ENCODE measurements around the gene CCSER2.

Gene CCSER2

DNA sequence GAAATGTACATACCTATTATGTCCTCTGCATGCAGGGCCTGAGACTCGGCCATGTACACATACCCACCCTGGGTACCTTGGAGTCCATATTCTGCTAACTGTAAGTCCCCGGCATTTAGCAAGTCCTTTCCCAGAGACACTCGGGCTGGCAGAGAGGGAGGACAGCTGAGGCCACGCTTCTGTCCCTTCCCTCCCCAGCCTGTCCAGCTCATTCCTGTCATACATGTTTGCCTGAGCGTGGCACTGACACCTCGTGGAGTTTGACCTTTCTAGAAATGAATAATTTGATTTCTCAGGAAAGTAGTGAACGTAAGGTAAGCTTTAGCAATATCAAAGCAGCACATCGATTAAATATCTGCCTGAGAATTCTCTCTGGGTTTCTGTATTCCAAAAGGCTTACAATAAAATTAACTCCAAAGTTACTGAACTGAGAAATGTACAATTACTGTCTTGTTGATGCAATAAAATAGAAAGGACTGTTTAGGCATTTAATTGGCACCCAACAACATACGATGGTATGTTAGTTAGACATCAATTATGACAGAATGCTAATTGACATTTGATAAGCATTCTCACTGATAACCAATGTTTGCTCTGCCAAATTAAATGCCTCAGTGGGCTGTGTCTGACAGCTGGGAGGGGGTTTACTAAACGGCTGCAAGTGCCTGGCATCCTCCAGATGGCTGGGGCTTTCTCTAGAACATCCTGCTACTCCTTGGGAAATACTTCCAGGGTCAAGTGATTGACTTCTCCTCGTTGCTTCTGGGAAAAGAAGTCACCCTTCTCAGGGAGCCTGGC, 221.2 kb downstream of the CCSER2 start:
- TF ChIP-seq, protein P1, sequence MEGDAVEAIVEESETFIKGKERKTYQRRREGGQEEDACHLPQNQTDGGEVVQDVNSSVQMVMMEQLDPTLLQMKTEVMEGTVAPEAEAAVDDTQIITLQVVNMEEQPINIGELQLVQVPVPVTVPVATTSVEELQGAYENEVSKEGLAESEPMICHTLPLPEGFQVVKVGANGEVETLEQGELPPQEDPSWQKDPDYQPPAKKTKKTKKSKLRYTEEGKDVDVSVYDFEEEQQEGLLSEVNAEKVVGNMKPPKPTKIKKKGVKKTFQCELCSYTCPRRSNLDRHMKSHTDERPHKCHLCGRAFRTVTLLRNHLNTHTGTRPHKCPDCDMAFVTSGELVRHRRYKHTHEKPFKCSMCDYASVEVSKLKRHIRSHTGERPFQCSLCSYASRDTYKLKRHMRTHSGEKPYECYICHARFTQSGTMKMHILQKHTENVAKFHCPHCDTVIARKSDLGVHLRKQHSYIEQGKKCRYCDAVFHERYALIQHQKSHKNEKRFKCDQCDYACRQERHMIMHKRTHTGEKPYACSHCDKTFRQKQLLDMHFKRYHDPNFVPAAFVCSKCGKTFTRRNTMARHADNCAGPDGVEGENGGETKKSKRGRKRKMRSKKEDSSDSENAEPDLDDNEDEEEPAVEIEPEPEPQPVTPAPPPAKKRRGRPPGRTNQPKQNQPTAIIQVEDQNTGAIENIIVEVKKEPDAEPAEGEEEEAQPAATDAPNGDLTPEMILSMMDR (IDR thresholded peaks at IDR 0.05): no peak
- H3K4me1 ChIP-seq: no peaks in the 10 kb centered on the region
- no peak for DNase-seq
- H3K27me3 ChIP-seq: peaks cover 0 to 14% of the 10 kb centered on the region in 2 donors
- no peak overlapping the region for H3K4me3 ChIP-seq
- H3K9me3 ChIP-seq: no peaks in the 10 kb centered on the region
- no peak overlapping the region for H3K27ac ChIP-seq
- H3K36me3 ChIP-seq: no peaks in the 10 kb centered on the region
- intact Hi-C loops (cut with DNase I; ENCODE audit: low total_unique reads): no loop called here

DNA sequence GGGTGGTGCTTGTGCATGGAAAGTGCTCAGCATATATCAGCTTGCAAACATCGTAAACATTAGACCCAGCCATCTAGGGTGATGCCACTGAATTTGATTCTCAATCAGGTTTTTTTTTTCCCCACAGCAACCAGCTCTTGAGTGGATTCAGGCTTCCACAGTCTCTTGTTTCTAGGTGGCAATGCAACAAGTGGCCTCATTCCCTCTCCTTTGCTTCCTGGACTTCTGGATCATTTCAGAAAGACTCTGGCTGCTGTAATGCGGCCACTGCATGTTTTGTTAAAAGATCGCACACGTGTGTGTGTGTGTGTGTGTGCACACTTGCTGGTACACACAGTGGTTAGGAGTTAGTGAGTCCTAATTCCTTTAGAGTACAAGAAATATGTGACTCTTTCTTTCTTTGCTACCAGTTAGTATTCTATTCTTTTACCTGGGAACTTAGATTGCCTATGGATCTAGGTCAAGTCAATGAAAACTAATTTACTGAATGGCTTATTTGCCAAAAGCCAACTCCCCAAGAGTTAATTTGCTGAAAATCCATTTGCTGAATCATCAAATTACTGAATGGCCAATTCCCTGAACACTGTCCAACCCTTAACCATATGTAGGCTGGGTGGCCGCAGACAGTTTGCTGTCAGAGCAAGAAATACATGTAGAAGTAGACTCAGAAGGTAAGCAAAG, 222.5 kb downstream of the CCSER2 start:
- no peaks in the 10 kb centered on the region for H3K9me3 ChIP-seq
- H3K27me3 ChIP-seq: peaks cover 0 to 14% of the 10 kb centered on the region in 2 donors
- no peak for DNase-seq
- intact Hi-C loops (cut with DNase I; ENCODE audit: low total_unique reads): no loop called here
- no peaks in the 10 kb centered on the region for H3K36me3 ChIP-seq
- no peak overlapping the region for H3K4me3 ChIP-seq
- TF ChIP-seq, protein P1 (IDR thresholded peaks at IDR 0.05): no peak
- H3K4me1 ChIP-seq: no peaks in the 10 kb centered on the region
- no peak overlapping the region for H3K27ac ChIP-seq

DNA sequence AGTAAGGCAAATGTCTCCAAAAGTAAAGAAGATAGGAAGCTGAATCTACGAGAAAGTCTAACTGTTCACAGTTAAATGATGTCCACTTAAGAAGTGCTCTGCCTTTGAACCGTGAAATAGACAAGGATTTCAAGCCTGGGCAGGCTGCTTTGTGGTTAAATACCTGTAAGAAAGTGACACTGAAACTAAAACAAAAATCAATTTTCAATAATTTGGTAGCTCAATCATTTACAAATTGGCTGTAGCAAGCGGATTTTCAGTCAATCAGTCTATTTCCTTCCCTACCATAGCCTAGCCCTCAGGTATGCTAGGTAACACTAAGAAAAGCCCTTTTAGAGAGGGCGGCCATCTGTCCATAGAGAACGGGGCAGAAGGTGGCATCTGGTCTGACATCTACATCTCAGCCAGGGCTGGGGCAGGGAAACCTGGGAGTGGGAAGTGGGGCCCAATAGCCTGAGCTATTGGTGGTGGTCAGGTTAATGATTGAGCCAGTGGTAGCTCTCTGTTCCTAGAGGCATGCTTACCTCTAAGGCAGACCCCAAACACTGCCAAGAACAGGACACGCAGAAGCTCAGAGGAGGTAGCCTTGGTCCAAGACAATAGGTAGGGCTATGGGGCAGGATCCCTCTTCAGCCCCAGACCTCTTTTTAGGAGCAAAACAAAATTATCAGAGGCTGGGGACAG, 223.2 kb downstream of the CCSER2 start:
- TF ChIP-seq, protein P1 (IDR thresholded peaks at IDR 0.05): no peak
- Histone ChIP-seq H3K4me3 (no peak overlapping the region), H3K27me3 (peaks cover 0 to 14% of the 10 kb centered on the region in 2 donors), H3K4me1 (no peaks in the 10 kb centered on the region), H3K9me3 (no peaks in the 10 kb centered on the region), H3K36me3 (no peaks in the 10 kb centered on the region), H3K27ac (no peak overlapping the region)
- intact Hi-C loops (cut with DNase I; ENCODE audit: low total_unique reads): no loop called here
- no peak for DNase-seq

DNA sequence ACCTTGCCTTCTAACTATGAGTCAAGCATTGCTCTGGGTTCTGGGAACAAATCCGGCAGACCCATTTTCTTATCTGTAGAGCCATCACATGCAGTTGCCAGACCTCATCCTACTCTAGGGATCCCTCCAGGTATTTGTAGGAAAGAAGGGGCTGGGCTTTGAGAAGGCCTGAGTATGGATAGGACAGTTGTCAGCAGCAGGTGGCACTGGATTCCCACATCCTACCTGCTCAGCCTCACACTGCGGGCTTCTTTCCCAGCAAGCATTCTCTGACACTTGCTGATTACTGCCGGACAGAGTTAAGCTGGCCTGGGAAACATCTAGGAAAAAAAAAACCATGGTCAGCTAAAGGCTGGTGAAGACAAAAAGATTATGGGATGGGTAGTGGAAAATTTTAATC, 224.1 kb downstream of the CCSER2 start:
- no peak overlapping the region for H3K27ac ChIP-seq
- H3K36me3 ChIP-seq: no peaks in the 10 kb centered on the region
- DNase-seq: no peak
- no peaks in the 10 kb centered on the region for H3K4me1 ChIP-seq
- TF ChIP-seq, protein P1 (IDR thresholded peaks at IDR 0.05): no peak
- H3K27me3 ChIP-seq: peaks cover 0 to 14% of the 10 kb centered on the region in 2 donors
- H3K9me3 ChIP-seq: no peaks in the 10 kb centered on the region
- intact Hi-C loops (cut with DNase I; ENCODE audit: low total_unique reads): no loop called here
- no peak overlapping the region for H3K4me3 ChIP-seq

DNA sequence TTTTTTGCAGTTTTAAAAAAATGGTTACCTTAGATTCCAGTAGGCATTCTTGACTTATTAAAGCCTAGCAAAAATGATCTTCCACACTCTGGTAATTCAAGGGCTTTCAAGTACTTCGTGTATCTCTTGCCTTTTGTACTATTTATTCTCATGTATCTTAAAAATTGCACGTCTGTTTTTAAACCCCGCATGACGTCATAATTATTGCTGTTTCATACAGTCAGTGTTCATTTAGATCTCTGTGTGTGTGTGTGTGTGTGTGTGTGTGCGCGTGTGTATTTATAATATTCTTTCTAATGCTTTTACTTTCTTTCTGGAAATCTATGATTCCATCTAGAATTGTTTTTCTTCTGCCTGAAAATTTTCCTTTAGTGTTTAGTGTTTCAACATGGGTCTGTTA, 234.2 kb downstream of the CCSER2 start:
- intact Hi-C loops (cut with DNase I; ENCODE audit: low total_unique reads): no loop called here
- H3K27me3 ChIP-seq: peaks cover 0 to 10% of the 10 kb centered on the region in 2 donors
- no peak overlapping the region for H3K4me3 ChIP-seq
- no peaks in the 10 kb centered on the region for H3K4me1 ChIP-seq
- H3K9me3 ChIP-seq: no peaks in the 10 kb centered on the region
- DNase-seq: no peak
- TF ChIP-seq, protein P1 (IDR thresholded peaks at IDR 0.05): no peak
- no peak overlapping the region for H3K27ac ChIP-seq
- H3K36me3 ChIP-seq: no peaks in the 10 kb centered on the region
